ENCODE results near the gene CCDC188. TPM values are rescaled to one million over a fixed set of nuclear protein-coding genes. Genes with fewer than 3 reads are reported as not detected.

The CCDC188 gene
- 0.68 TPM in 1 of 2 replicates, not detected in the other for total RNA-seq (2014; rRNA removed; shearing (Covaris generic))

DNA sequence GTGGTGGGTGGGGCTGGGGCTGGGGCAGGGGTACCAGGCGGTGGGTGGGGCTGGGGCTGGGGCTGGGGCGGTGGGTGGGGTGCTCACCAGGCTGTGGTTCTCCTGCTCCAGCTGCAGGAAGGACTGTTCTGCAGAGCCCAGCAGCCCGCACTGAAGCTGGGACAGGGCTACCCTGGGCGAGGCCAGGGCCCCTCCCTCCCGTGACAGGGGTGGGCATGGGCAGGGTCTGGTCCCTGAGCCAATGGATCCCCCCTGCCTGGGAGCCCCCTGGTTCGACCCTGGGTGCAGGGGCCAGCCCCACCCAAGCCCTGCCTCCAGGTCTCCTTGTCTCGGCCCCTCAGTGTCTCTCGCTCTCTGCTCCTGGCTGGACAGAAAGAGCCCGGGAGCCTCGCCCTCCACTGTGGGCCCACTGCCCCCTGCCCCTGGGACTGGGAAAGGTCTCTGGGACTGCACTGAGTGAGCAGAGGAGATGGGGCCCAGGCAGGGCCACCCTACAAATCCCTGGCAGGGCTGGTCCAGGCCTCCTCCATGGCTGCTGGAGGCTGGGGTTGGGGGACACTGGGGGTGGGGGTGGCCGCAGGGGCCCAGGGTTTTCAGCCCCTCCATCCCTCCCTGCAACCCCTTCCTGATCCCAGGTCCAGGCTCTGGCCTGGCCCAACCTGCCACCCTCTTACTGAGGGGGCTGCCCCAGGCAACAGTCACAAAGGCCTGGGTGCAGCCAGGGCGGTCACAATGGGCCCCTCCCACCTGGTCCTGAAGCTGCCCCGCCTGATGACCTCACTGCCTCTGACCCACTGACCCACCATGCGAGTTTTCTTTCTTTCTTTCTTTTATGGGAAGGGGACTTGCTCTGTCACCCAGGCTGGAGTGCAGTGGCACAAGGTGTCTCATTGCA lies at the start of gene CCDC188:
Gene CCDC188, minus strand, starts transcription at position 675 of the 895 bp plus-strand sequence. Its CDS starts 69 bp downstream, at position 606.
- no peak for DNase-seq (ENCODE audit: low read depth)

DNA sequence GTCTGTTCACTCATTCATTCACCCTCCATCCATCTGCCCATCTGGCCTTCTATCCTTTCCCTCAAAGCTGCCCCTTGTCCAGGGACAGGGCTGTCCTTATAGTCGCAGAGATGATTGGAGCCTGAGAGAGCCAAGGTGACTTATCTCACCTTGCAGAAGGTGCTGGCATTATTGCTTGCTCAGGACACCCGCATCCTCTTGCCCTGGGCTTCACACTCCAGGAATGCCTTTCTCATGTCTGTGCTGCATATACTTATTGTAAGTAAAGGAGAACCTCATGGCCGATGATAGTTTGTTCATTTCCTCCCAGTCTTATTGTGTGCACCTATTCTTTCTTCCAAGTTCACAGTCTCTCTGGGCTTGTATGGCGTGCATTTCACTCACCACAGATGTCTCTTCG lies 49.1 kb upstream of the CCDC188 start:
- DNase-seq (ENCODE audit: low read depth) = no peak

DNA sequence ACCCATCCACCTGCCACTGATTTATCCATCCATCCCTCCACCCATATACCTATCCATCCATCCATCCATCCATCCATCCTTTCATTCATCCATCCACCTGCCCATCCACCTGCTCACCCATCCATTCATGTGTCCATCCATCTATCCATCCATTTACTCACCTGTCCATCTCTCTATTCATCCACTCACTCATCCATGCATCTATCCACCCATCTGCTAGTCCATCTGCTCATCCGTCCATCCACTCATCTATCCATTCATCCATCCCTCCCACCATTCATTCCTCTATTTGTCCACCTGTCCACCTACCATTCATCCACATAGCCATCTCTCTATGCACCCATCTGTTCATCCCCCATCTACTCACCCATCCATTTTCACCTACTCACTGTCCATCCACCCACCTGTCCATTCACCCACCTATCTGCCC lies 48.6 kb upstream of the CCDC188 start:
- no peak for DNase-seq (ENCODE audit: low read depth)

DNA sequence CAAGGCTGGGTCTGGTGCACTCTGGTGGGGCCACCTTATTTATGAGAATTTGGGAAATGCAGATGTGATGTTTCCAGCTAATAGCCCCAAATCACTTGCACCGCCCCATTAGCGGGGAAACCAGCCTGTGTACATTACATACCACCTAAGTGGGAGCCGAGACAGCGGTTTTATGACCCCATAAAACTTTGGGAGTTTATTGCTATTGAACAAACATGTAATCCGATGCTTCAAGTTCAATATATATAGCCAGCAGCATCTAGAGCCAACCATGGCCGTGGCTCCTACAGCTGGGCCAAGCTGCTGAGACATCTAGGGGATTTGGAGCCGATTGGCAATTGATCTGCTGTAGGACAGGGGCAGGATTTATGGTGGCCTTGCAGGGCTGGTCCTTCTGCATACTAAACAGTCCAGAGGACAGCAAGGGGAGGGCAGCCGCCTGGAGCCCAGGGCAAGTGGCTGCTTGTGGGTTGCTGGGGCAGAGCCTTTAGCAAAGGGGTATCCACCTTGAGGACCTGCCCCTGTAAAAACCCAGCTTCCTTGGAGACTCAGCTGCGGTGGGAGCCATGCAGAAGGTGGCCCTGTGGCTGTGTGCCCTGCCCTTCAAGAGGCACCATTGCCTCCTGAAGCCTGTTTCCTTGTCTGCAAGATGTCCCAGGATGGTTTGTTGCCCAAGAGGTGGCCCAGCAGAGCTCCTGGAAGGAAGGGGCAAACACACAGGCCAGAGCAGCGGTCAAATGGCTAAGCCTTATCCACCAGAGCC lies 47.9 kb upstream of the CCDC188 start:
- no peak for DNase-seq (ENCODE audit: low read depth)

DNA sequence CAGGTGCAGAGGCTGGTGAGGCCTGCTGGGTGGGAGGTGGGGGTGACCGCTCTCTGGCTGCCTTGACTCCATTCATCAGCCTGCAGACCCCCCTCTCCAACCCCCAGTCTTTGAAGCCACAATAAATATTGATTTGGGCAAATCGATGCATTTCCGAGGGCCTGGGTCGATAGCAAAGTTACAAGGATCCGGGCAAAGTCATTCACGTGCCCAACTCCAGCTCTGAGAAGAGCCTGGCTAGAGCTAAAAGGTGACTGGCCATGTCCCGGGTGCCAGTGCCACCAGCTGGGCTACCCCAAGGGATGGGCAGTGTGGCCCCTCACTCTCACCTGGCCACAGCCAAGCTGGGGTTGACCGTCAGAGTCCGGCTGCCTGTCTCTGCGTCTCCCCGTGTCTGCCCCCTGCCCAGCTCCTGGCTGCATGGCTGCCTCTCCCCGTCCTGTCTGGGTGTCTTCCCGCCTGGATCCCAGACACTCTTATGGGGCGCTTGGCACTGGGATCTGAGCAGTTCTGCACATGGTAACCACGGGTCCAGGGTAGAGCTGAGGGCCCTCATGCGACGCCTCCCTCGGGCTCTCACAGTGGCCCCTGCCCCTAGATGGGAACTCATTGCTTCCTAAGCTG lies 46.7 kb upstream of the CCDC188 start:
- no peak for DNase-seq (ENCODE audit: low read depth)

DNA sequence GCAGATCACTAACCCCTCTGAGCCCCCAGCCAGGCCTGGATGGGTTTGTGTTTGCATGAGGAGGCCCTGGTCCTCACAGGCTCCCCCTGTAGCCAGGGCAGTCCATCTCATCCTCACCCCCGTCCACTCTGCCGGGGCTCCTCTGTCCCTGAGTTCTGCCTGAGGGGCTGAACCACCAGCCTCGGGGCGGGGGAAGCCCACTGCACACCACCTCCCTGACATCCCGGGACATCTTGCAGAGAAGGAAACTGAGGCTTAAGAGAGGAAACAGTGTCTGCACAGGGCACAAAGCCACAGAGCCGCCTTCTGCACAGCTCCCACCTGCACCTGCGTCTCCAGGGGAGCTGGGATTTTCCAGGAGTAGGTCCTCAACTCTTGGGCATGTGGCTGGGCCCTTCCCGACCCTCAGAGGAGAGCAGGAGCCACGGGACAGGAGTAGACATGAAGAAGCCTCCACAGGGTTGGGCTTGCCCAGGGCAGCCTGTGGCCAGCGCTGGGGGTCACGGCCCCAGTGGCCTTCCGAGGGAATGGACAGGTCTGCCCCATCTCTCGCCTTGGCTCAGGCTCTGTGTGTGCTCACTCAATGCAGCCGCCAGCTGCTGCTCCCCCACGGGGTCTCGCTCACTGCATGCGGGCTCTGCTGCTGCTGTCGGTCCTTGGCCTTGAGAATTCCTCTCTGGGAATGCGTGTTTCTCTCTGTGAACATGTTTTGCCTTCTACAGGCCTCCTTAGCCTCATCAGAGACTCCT lies 45.4 kb upstream of the CCDC188 start:
- DNase-seq (ENCODE audit: low read depth) = no peak

DNA sequence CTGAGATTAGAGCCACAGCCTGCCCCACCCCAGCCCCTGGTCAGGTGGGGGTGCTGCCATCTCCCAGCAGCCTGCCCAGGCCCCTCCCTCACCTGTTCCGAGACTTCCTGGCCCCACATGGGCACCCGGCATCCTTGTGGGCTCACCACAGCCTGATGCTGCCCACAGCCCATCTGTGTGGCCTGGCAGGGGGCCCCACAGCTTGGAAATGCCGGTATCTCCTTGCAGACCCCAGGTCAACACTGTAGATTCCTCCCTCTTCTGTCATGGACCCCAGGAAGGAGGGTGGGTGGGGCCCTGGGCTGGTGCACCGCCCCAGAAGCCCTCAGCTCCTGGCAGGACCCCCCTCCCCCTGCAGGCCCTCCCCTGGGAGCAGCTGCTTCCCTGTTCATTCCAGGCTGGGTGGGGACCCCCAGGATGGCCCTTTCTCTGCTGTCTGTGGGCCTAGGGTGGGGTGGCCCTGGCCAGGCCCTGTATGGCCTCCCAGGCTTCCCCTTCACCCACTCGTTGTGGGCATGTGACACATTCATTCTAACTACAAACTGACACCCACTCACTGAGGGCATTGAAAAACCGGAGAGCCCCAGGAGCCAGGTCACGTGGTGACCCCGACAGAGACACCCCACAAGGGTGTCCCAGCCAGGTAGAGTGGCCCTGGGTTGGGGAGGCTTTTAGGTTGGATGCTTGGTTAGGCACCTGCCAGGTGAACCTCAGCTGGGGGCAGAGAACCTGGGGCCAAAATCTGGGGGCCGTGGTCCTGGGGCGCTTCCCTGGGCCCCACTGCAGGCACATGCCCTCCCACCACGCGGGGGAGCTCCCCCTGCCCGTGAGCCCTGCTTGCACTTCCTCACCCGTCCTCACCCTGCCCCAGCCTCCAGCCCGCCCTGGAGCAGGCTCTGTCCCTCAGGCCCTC lies 44.1 kb upstream of the CCDC188 start:
- no peak for DNase-seq (ENCODE audit: low read depth)

DNA sequence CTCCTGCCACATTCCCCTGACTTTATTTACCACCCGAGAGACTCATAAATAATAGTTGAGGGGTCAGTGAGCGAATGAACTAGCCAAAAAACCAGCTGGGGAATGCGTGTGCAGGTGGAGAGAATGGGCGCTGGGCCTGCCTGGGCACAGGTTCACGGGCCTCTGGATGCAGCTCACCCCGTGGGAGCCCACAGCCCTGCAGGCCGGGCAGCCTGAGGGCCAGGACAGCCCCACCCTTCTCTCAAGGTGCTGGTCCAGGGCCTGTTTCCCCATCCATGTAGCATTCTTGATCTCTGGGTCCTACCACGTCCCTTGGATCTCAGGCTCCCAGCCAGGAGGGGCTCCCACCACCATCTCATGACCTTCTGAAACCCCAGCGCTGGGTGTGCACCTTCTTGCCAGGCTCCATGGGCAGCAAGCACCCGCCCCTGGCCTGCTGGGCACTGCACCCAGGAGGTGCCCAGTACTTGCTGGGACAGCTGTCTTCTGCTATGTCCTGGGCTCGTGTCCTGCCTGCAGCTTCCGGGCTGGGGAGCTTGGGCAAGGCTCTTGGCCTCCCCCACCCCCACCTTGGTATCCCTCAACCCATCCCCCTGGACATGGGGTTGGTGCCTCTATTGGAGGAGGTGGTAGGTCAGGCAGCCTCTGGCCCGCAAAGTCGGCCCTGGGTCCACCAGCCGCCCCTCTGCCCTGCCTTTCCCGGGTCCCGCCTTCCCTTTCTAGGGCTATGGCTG lies 43.1 kb upstream of the CCDC188 start:
- DNase-seq (ENCODE audit: low read depth) = no peak

DNA sequence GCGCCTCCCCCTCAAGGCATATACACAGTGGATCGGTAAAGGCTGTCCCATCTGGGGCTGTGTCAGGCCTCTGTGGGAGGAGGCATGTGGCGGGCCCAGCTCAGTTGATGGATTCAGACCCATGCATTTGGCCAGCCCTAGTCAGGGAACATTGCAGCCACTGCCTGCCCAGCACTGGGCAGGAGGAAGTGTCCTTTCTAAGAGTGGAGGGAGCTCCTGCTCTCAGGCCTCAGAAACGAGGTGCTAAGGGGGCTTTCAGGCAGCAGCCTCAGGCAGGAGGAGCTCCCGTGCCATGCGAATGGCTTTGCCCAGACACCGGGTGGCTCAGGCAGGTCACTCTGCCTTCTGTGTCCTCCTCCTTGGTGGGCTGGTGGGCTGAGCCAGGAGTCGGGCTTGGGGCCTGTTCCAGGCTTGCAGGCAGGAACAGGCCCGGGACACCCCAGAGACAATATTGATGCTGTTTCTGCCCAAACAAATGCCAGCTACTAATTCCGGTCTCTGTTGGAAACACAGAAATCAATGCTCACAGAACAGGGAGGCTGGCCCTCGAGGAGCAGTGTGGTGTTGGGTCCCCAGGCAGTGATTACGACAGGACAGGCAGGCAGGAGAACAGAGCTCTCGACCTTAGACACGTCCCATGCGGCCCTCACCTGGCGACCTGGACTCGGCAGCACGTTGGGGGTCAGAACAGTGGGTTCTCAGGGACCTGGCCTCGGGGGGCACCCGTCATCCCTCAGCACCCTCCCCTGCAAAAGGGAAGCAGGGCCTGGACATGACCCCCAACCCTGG lies 42.3 kb upstream of the CCDC188 start:
- no peak for DNase-seq (ENCODE audit: low read depth)

DNA sequence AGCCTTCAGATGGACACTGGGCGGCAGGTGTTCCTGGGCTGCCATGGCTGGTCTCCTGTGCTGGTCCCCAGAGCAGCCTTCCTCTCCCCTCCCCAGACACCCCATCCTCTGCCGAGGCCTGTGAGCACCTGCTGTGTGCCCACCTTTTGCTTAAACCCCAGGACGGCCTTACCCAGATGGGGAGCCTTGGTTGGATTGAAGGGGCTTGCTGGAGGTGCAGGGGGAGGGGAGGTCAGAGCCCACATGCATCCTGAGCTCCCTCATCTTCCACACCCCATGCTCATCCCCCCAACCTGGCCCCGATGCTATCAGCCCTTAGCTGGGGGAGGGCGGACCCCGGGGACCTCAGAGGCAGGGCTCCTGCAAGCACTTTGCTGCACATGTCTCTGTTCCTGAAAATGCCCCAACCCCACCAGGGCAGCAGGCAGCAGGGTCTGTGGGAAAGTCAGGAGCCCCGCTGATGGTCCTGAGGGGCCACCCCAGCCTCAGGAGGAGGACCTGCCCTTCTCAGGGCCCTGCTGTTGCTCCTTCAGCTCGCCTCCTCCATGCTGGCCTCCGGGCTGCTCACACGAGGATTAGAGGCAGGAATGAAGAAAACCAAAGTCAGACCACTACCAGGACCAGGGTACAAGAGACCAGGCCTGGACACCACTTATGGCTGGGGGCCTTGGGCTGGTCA lies 41.6 kb upstream of the CCDC188 start:
- no peak for DNase-seq (ENCODE audit: low read depth)

DNA sequence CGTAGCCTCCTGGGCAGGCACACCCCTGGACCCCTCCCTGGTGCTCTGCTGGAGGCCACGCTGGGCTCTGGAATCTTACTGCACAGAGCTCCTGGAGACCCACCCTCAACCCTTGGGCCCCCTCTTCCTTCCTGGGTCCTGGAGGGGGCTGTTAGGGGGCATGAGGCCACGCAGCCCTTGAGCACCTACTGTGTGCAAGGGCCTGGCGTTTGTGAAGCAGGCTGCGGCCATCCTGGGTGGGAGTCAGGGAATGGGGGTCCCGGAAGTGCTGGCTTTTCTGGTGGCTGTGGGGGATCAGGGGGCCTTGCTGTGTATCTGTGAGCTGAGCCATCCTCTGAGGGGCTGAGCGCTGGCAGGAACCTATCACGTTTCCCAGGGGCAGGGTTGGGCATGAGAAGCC lies 40.9 kb upstream of the CCDC188 start:
- DNase-seq (ENCODE audit: low read depth) = no peak

DNA sequence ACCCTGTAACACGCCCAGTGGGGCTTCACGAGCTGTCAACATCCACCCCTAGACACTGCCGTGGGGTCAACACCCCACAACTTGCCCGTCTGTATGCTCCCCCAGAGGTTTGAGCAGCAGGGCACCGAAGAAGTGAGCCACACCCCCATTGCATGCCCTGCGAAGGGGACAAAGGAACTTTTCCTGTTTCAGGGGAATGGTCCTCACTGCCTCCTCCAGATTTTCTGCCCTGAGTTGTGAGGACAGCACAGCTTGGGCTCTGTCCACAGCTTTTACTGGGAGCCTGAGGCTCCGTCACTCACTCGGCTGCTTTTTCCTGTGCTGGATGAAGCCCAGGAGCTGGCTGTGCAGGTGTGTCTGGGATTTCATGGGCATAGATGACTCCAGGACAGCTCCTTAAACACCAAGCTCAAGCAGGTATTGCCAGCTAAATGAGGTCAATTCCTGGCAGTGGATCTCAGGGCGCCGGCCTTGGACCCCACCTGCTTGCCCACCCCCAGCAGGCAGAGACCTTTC lies 40.2 kb upstream of the CCDC188 start:
- no peak for DNase-seq (ENCODE audit: low read depth)

DNA sequence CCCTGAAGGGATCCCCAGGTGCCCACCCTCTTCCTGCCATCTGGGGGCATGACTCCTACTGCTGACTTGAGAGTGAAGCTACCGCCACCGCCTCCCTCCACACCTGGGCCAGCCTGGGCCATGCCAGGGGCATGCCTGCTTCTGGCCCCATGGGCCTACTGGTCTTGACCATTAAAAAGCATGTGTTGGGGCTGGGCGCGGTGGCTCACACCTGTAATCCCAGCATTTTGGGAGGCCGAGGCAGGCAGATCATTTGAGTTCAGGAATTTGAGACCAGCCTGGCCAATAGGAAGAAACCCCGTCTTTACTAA lies 37.7 kb upstream of the CCDC188 start:
- no peak for DNase-seq (ENCODE audit: low read depth)

DNA sequence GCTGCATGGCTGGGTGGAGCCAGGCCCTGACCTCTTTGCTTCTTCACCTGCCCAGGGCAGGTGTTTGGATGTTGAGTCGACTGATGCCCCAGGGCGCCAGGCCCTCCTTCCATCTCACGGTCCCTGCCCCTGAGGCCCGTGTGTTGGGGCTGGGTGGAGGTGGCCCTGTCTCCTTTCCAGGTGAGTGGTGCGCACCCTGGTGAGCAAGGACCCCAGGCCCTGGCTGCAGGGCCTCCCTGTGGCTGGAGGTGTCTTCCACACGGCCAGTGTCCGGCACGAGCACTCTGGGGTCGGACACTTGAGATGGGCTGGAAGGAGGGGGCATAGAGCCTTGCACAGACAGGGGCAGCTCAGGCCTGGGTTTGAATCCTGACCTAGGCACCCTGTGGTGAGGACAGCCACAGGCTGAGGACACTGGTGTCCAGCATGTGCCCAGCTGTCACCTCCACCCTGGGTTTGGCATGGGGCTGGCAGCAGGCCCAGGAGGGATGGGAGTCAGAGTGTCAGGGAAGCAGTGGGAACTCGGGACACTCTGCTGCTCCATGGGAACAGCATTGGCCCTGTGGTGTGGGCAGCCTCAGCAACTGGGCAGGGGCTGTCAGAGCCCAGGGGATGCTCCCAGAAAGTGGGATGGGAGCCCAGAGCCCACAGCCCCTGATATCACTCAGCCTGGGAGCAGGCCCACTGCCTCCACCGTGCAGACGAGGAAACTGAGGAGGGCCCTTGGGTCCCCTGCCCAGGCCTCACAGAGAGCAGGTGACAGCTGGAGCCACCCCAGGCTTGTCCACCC lies 37.1 kb upstream of the CCDC188 start:
- no peak for DNase-seq (ENCODE audit: low read depth)

DNA sequence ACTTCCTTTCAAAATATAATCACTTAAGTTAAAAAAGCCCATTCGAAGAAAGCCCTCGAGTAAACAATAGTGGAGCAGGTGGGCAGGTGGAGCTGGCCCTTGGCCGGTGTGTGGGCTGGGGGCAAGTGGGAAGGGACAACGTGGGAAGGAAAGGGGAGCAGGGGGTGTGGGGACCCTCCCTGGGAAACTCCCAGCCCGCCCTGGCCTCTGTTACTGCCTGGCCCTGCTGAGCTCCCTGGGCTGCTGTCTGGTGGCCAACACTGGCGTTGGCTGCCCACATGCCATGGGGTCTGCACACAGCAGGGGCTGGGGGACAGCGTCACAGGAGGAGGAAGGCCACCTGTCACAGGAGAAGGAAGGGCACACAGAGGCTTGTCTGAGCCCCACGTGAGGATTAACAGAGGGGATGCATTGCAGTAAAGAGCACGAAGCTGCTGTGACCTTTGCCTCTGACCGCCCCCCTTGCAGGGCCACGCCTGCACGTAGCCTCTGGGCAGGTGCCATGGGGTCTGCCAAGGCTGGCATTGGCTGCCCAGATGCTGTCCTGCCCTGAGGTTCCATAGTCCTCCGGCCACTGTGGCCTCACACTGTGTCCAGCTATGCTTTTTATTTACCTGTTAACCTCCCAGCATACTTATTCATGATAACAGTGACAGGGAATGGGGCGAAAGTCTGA lies 36.2 kb upstream of the CCDC188 start:
- no peak for DNase-seq (ENCODE audit: low read depth)

DNA sequence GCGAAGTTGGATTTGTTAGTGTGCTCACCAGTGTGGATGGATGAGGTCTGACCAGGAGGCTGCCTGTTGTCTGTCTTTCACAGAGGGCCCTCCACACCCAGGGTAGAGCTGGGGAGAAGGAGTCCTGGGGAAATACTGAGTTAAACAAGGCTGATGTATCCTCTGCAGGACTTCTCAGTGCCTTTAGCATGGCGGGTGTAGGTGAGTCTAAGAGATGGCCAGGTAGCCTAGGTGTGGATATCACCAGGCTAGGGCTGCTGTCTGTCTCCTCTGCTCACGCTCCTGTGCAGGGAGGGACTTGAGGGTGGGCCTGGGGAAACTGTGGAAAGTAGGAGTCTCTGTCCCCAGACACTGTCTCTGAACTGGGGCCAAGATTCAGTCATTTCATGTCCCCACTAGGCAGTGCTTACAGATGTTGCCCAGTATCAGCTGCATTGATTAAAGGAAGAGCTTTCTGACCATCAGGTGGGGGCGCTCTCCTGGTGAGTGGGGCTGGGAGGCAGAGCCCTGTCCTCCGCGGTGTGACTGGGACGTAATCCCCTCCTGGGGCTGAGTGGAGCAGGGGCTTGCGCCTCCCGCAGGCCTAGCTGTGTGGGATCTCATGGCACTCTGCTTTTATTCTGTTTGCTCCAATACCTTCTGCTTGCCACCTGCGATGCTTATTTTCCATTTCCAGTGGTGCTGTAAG lies 35.5 kb upstream of the CCDC188 start:
- DNase-seq (ENCODE audit: low read depth) = no peak
